Occipital lobe (tissue), 2 donors: ENCODE results near the gene PMAIP1. TPM values are rescaled to one million over a fixed set of nuclear protein-coding genes. Genes with fewer than 3 reads are reported as not detected.
"Not testable (repeated sequence)": the region's sequence is repeated elsewhere in the genome, so short reads cannot be mapped to it uniquely, and the experiment has no call there.

ENCODE experiments used
- DNase-seq: peaks from one replicate; lab custom pipeline; 2025; lab: John Stamatoyannopoulos, UW
- total RNA-seq: library from RNA; depleted of rRNA; stranded (reverse); fragments of >200 nt; gene quantifications from one replicate; pipeline ENCODE4 v1.2.3, GENCODE V29; 2014

Gene PMAIP1
- total RNA-seq, 1 donor from 2014 or later, result 1.4 TPM

- no peak for DNase-seq
Measured at GRCh38 chr18:59884351-59884750, 15.4 kb upstream of the PMAIP1 start.

DNA sequence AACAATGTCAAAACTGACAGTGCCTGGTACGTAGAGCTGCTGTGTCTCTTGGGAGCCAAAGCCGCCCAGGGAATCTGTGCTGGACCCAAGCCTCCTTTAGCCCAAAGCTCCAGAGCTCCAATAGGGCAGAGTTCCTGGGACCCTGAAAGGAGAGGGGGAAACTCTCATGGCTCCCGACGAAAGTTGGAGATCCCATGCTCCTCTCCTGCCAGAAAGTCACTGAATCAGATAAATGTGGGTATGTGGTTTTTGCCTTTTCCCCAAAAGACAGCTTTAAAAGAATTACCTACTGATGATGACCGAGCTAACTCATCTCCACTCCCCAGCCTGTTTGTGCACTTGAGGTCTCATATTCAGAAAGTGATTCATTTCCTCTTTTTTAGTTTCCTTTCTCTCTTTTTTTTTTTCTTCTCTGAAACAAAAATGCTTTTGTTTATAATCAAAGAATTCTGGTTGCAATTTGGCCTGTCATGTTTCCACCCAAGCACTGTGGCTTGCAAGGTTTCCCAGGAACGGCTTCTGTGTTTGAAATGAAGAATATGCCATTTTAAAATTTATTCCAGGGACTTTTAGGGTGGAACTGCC, 14.1 kb upstream of the PMAIP1 start:
- DNase-seq, result no peak

- DNase-seq, result not testable (repeated sequence)
Measured at GRCh38 chr18:59886399-59886798, 13.4 kb upstream of the PMAIP1 start.

DNA sequence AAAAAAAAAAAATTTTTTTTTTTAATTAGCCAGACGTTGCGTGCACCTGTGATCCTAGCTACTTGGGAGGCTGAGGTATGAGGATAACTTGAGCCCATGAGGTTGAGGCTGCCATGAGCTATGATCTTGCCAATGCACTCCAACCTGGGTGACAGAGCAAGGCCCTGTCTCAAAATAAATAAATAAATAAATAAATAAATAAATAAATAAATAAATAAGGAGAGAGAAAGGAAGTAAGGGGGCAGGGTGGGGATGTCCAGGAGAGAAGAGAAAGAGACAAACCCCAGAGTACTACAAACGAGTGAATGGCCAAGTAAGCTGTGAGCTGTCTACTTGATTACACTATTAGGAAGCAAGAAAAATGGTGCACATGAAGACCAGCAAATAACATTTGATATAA, 7.7 kb upstream of the PMAIP1 start:
- DNase-seq, result no peak

GRCh38 chr18:59893971-59894370, 5.8 kb upstream of the PMAIP1 start:
- DNase-seq, result no peak

GRCh38 chr18:59897321-59897954, 2.4 kb upstream of the PMAIP1 start:
- no peak for DNase-seq

- DNase-seq, result no peak
Measured at GRCh38 chr18:59898093-59898492, 1.7 kb upstream of the PMAIP1 start.

- no peak for DNase-seq
Measured at GRCh38 chr18:59898609-59899297, 1.0 kb upstream of the PMAIP1 start.

- no peak for DNase-seq
Measured at GRCh38 chr18:59900222-59901128, 679 bp downstream of the PMAIP1 start.

DNA sequence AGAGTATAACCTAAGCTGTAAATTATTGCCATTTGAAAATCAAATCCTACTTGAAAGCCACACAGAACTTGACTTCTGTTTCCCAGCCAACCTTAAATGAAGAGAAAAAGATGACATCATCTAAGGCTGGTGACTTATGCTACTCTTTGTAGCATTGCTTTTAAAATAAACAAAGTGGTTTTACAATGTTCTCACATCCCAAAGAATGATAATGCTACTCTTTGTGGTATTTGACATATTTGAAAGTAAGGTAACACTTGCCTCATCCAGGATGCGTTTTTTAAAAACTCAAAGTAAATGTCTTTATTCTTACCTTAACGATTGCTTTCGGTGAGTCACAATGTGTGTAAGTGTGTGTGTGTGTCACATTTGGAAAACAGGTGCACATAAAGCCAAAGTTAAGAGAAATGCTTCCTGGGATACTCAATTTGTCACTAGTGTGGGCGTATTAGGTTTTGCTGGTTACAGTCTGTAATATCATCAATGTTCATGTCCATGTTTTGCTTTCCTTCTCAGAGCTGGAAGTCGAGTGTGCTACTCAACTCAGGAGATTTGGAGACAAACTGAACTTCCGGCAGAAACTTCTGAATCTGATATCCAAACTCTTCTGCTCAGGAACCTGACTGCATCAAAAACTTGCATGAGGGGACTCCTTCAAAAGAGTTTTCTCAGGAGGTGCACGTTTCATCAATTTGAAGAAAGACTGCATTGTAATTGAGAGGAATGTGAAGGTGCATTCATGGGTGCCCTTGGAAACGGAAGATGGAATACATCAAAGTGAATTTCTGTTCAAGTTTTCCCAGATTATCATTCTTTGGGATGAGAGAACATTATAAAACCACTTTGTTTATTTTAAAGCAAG, 2.6 kb downstream of the PMAIP1 start:
- DNase-seq, result no peak

DNA sequence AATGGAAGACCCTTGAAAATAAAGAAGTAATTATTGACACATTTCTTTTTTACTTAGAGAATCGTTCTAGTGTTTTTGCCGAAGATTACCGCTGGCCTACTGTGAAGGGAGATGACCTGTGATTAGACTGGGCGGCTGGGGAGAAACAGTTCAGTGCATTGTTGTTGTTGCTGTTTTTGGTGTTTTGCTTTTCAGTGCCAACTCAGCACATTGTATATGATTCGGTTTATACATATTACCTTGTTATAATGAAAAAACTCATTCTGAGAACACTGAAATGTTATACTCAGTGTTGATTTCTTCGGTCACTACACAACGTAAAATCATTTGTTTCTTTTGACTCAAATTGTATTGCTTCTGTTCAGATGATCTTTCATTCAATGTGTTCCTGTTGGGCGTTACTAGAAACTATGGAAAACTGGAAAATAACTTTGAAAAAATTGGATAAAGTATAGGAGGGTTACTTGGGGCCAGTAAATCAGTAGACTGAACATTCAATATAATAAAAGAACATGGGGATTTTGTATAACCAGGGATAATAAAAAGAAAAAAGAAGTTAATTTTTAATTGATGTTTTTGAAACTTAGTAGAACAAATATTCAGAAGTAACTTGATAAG, 3.3 kb downstream of the PMAIP1 start:
- DNase-seq, result no peak

GRCh38 chr18:59904011-59904601, 4.3 kb downstream of the PMAIP1 start:
- no peak for DNase-seq

GRCh38 chr18:59905686-59906091, 5.9 kb downstream of the PMAIP1 start:
- DNase-seq, result no peak

DNA sequence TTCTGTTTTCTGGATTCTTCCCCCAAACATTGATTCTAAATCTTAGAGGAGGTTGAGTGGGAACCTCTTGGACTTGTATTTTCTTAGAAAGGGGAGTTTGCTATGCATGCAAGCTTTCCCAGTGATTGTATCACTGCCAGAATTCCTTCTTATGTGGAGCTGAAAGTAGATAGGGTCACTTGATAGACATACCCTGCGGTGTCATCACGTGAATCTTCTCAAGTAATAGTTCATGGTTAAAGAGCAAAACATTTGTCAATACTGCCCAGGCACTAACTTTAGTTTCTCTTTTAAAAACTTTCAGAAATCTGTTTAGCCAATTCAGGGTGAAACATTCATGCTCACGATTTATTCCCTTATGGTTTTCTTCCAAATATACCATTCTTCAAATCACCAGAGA, 6.4 kb downstream of the PMAIP1 start:
- DNase-seq, result no peak

GRCh38 chr18:59907172-59907571, 7.4 kb downstream of the PMAIP1 start:
- DNase-seq, result no peak

DNA sequence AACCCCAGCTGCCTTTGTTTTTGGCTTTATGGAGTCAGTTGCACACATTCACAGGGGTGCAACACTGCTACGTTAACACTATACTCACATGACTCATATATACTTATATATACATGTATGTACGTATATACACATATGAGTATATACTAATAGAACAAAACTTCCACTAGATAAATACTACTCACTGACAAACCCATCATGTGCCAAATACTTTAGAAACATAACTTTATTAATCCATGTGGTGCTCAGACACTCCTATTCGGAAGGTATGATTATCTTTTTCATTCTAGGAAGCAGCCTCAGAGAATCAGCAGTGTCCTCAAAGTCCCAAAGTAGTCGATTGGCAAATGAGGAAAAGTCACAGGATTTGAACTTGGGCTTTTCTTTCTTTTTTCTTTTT, 7.9 kb downstream of the PMAIP1 start:
- DNase-seq, result no peak

GRCh38 chr18:59908799-59909198, 9.0 kb downstream of the PMAIP1 start:
- DNase-seq, result no peak

GRCh38 chr18:59909289-59910036, 9.7 kb downstream of the PMAIP1 start:
- DNase-seq, result no peak

DNA sequence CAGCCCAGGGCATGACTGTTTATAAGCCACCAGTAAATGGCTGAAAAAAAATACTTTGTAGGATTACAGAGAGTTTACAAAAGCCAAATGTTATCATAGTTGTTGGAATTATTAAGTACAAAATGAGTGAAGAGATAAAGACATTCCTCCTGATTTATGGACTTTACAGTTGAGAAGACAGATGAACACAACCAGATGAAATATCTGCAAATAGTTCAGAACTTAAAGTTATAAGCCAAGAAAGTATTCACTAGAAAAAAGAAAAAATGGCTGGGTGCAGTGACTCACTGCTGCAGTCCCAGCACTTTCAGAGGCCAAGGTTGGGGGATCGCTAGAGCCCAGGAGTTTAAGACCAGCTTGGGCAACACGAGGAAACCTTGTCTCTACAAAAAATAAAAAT, 11.2 kb downstream of the PMAIP1 start:
- no peak for DNase-seq
